Measurements from ENCODE around the gene CHPT1.

CHPT1 gene

GRCh38 chr12:101686176-101686575, 11.3 kb upstream of the CHPT1 start:
- DNase-seq: no peak

GRCh38 chr12:101690544-101691098, 6.8 kb upstream of the CHPT1 start:
- no peak for DNase-seq

GRCh38 chr12:101691503-101692096, 5.8 kb upstream of the CHPT1 start:
- no peak for DNase-seq

- no peak for DNase-seq
Observed at GRCh38 chr12:101694297-101694848, 3.1 kb upstream of the CHPT1 start.

- DNase-seq: no peak
Observed at GRCh38 chr12:101694986-101695385, 2.5 kb upstream of the CHPT1 start.

- DNase-seq: no peak
Observed at GRCh38 chr12:101695706-101696105, 1.7 kb upstream of the CHPT1 start.

GRCh38 chr12:101696251-101697196, 916 bp upstream of the CHPT1 start:
- DNase-seq: no peak

- DNase-seq: no peak
Observed at GRCh38 chr12:101697930-101698799, 725 bp downstream of the CHPT1 start.

- no peak for DNase-seq
Observed at GRCh38 chr12:101698800-101699347, 1.4 kb downstream of the CHPT1 start.

- no peak for DNase-seq
Observed at GRCh38 chr12:101700299-101700820, 2.9 kb downstream of the CHPT1 start.

- no peak for DNase-seq
Observed at GRCh38 chr12:101703487-101703886, 6.0 kb downstream of the CHPT1 start.

- no peak for DNase-seq
Observed at GRCh38 chr12:101706403-101706802, 9.0 kb downstream of the CHPT1 start.

- no peak for DNase-seq
Observed at GRCh38 chr12:101707131-101707782, 9.8 kb downstream of the CHPT1 start.

- no peak for DNase-seq
Observed at GRCh38 chr12:101710288-101710687, 12.8 kb downstream of the CHPT1 start.

- DNase-seq: no peak
Observed at GRCh38 chr12:101713059-101713682, 15.7 kb downstream of the CHPT1 start.

GRCh38 chr12:101713930-101714329, 16.5 kb downstream of the CHPT1 start:
- no peak for DNase-seq

GRCh38 chr12:101714877-101715444, 17.5 kb downstream of the CHPT1 start:
- no peak for DNase-seq

GRCh38 chr12:101719566-101719965, 22.1 kb downstream of the CHPT1 start:
- no peak for DNase-seq

- DNase-seq: no peak
Observed at GRCh38 chr12:101720118-101720517, 22.7 kb downstream of the CHPT1 start.

GRCh38 chr12:101722392-101722791, 25.0 kb downstream of the CHPT1 start:
- no peak for DNase-seq

- no peak for DNase-seq
Observed at GRCh38 chr12:101727098-101727497, 29.7 kb downstream of the CHPT1 start.
